K562 (cell line): ENCODE measurements around the gene ACAP3. TPM values are rescaled to one million over a fixed set of nuclear protein-coding genes. Genes with fewer than 3 reads are reported as not detected.

ENCODE experiments used
- HCFC1 ChIP-seq: IDR thresholded peaks from 2 replicates; pipeline ENCODE4 v1.6.1; 2012; ENCODE audit warnings: low read depth, low read length, improper control_type of control experiment
- HEY1 ChIP-seq: fragments of 250-450 bp; sonication (Bioruptor Pico); IDR thresholded peaks from 2 replicates; pipeline ENCODE4 v1.5.0; 2020; ENCODE audit warnings: mild to moderate bottlenecking, moderate library complexity, borderline replicate concordance
- HNRNPL ChIP-seq: fragments of 200-400 bp; formaldehyde crosslinking; IDR thresholded peaks from 2 replicates; pipeline ENCODE4 v1.6.1; 2017; ENCODE audit warnings: low read depth, mild to moderate bottlenecking, low read length
- KLF13 ChIP-seq: fragments of 450-650 bp; IDR thresholded peaks from 2 replicates; pipeline ENCODE4 v1.6.1; 2016; ENCODE audit warnings: missing genetic modification characterization, low read depth, mild to moderate bottlenecking, missing compliant biosample characterization, moderate library complexity, borderline replicate concordance
- NFIC ChIP-seq: fragments of 450-650 bp; IDR thresholded peaks from 2 replicates; pipeline ENCODE4 v1.6.1; 2017; ENCODE audit warnings: mild to moderate bottlenecking, inconsistent platforms
- NFIX ChIP-seq: fragments of 250-450 bp; sonication (Bioruptor Pico); IDR thresholded peaks from 2 replicates; pipeline ENCODE4 v1.4.0; 2020; ENCODE audit warnings: low read depth, mild to moderate bottlenecking, moderate library complexity
- PRDM10 ChIP-seq: fragments of 450-650 bp; IDR thresholded peaks from 2 replicates; pipeline ENCODE4 v1.6.1; 2018; ENCODE audit not compliant: partially characterized antibody
- RBM14 ChIP-seq: fragments of 200-400 bp; formaldehyde crosslinking; IDR thresholded peaks from 2 replicates; pipeline ENCODE4 v1.6.1; 2018; ENCODE audit warnings: low read depth, mild to moderate bottlenecking, low read length, moderate library complexity, borderline replicate concordance; ENCODE audit not compliant: insufficient read depth
- RFX1 ChIP-seq: fragments of 450-650 bp; IDR thresholded peaks from 2 replicates; pipeline ENCODE4 v1.6.1; 2016; ENCODE audit warnings: mild to moderate bottlenecking, moderate library complexity
- XRCC5 ChIP-seq: fragments of 200-400 bp; formaldehyde crosslinking; IDR thresholded peaks from 2 replicates; pipeline ENCODE4 v1.6.1; 2017; ENCODE audit warnings: low read depth, mild to moderate bottlenecking, low read length
- ZBTB11 ChIP-seq, 3 experiments: fragments of 200-800 bp in 1 of 3; fragments of 250-450 bp in 1 of 3; fragments of 450-650 bp in 1 of 3; sonication (Bioruptor Pico) in 1 of 3; sonication (Bioruptor generic) in 1 of 3; formaldehyde crosslinking in 1 of 3; IDR thresholded peaks; 2 replicates each; pipeline versions ENCODE4 v1.6.1 to v1.8.0; 2016 to 2022; ENCODE audit warnings: mild to moderate bottlenecking in 2 of 3, missing genetic modification characterization in 2 of 3, missing compliant biosample characterization in 1 of 3, moderate library complexity in 1 of 3
- ZHX1 ChIP-seq: fragments of 150-350 bp; conservative IDR thresholded peaks from 2 replicates; pipeline ENCODE4 v1.6.1; 2014; ENCODE audit warnings: low read length
- ZNF174 ChIP-seq: fragments of 250-450 bp; sonication (Bioruptor Pico); IDR thresholded peaks from 2 replicates; pipeline ENCODE4 v1.4.0; 2020; ENCODE audit warnings: mild to moderate bottlenecking
- ZNF511 ChIP-seq: sonication (generic); formaldehyde crosslinking; IDR thresholded peaks from 2 replicates; pipeline ENCODE4 v1.8.0; 2022; ENCODE audit warnings: mild to moderate bottlenecking, missing genetic modification reagents
- ZNF766 ChIP-seq: fragments of 200-800 bp; sonication (Bioruptor generic); conservative IDR thresholded peaks from 2 replicates; pipeline ENCODE4 v1.6.1; 2016; ENCODE audit warnings: missing genetic modification characterization, missing compliant biosample characterization
- polyA plus RNA-seq, 8 experiments: library from polyadenylated mRNA; depleted of rRNA in 4 of 8; stranded (reverse) in 5 of 8; unstranded in 3 of 8; fragments of >200 nt; fragmentation: Nextera tagmentation in 2 of 8; fragmentation: Illumina TruSeq in 1 of 8; extraction: Ambion mirVana in 2 of 8; extraction: Trizol in 1 of 8; gene quantifications; 2 replicates each; pipeline versions ENCODE4 v1.2.1 to v1.2.3, GENCODE V29; 2011 to 2014; ENCODE audit warnings: inconsistent platforms in 1 of 8, missing spikeins in 1 of 8
- total RNA-seq, 7 experiments: library from RNA; depleted of rRNA in 6 of 7; stranded (reverse); fragments of >200 nt in 6 of 7; fragmentation: Illumina TruSeq in 2 of 7; extraction: Trizol in 2 of 7; gene quantifications; 2 replicates each; pipeline versions ENCODE4 v1.2.1 to v1.2.3, GENCODE V29; 2011 to 2021; ENCODE audit warnings: low replicate concordance in 1 of 7

Gene ACAP3
- total and polyA plus RNA-seq, 9 of the 15 experiments (the other 6 are each of a cell fraction or from before 2014, with no cell fraction given): 0.01 to 49.0 (median 12.0) TPM

GRCh38 chr1:1307923-1308755 is at the start of gene ACAP3, which contains the start of gene PUSL1 (continued):
- TF ChIP-seq HNRNPL (0 out of 2 replicates have a peak, but pooled peaks have one; percentile 11), PRDM10 (peak; percentile 91), ZNF174 (CRISPR knock-in tag) (no peak), ZHX1 (no peak), NFIC (peak; percentile 39; the same call in 1 of the 2 replicates), ZNF766 (CRISPR knock-in tag) (peak; percentile 56; the same call in 1 of the 2 replicates), RBM14 (0 out of 2 replicates have a peak, but pooled peaks have one; percentile 39), HEY1 (CRISPR knock-in tag) (no peak), RFX1 (no peak), ZBTB11 (CRISPR knock-in tag; IDR thresholded peaks at IDR 0.05) (no peak; a peak in 1 of 6 replicates), KLF13 (peak; percentile 38; the same call in 1 of the 2 replicates), HCFC1 (peak; percentile 42; the same call in 1 of the 2 replicates), NFIX (CRISPR knock-in tag) (no peak), ZNF511 (CRISPR knock-in tag) (peak; percentile 75; the same call in 1 of the 2 replicates), XRCC5 (peak; percentile 77; the same call in 1 of the 2 replicates)
